ENCODE measurements around the gene CAMK1D. TPM values are rescaled to one million over a fixed set of nuclear protein-coding genes. Genes with fewer than 3 reads are reported as not detected.

Gene CAMK1D
- total and polyA plus RNA-seq, 10 of the 15 experiments (the other 5 are each of a cell fraction or from before 2014, with no cell fraction given), result 2.1 to 35.5 (median 14.7) TPM

DNA sequence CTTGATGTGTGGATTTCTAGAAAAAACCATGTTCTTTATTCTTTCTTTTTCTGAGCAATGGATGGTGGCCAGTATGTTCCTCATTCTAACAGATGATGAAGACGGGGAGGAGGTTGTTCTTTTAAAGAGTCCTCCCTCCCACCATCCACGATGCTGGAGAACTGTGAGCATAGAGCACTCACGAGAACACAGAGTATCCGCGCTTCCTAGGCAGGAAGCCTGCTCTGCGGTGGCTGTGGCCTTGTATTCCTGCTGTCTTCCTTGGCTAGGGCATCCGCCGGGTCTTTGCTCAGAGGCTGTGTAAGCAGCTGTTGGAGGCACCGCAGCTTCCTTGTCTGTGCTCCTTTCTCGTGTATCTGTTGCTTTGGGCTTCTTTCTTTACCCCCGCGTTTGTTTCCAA is 437.9 kb downstream of the CAMK1D start:
- no peak overlapping the region for H3K27ac ChIP-seq (ENCODE audit: control insufficient read depth, insufficient read depth)
- ChIA-PET POLR2A (no interaction called here), RAD21 (ENCODE audit: unreplicated experiment) (no interaction called here)

More for the DNA sequence above, 437.9 kb downstream of the CAMK1D start:
- WGBS (ENCODE audit: insufficient coverage, insufficient replicate concordance, low lambda C conversion rate, missing lambda C conversion rate), result 88% methylated on average over 12 of the region's 12 CpGs
- TF ChIP-seq TCF7 (IDR thresholded peaks at IDR 0.05; ENCODE audit: borderline replicate concordance) (no peak), WRNIP1 (IDR thresholded peaks at IDR 0.05; ENCODE audit: borderline replicate concordance, low read depth, low read length) (no peak), CHD2 (IDR thresholded peaks at IDR 0.05; ENCODE audit: borderline replicate concordance, low read depth, low read length) (no peak), TARDBP (IDR thresholded peaks at IDR 0.05; ENCODE audit: borderline replicate concordance) (no peak), NR2C1 (IDR thresholded peaks at IDR 0.05) (no peak), MYB (IDR thresholded peaks at IDR 0.05; ENCODE audit: borderline replicate concordance, low read depth, low read length) (no peak), RBBP5 (conservative IDR thresholded peaks at IDR 0.05) (no peak), HDAC6 (IDR thresholded peaks at IDR 0.05; ENCODE audit: unreplicated experiment) (no peak), ZNF217 (IDR thresholded peaks at IDR 0.05) (no peak), PML (IDR thresholded peaks at IDR 0.05; ENCODE audit: low read length) (no peak), SREBF1 (IDR thresholded peaks at IDR 0.05; ENCODE audit: low read length) (no peak), TCF12 (IDR thresholded peaks at IDR 0.05; ENCODE audit: low read depth, low read length) (no peak), MXI1 (IDR thresholded peaks at IDR 0.05; ENCODE audit: low read depth, low read length) (no peak), EED (IDR thresholded peaks at IDR 0.05; ENCODE audit: low read depth) (no peak), GATAD2B (conservative IDR thresholded peaks at IDR 0.05; ENCODE audit: low read depth) (no peak), NFXL1 (IDR thresholded peaks at IDR 0.05; ENCODE audit: borderline replicate concordance) (no peak), NRF1 (conservative IDR thresholded peaks at IDR 0.05; ENCODE audit: low read depth, low read length) (no peak), KDM1A (IDR thresholded peaks at IDR 0.05; ENCODE audit: borderline replicate concordance) (no peak)
- TF ChIP-seq, protein P1, sequence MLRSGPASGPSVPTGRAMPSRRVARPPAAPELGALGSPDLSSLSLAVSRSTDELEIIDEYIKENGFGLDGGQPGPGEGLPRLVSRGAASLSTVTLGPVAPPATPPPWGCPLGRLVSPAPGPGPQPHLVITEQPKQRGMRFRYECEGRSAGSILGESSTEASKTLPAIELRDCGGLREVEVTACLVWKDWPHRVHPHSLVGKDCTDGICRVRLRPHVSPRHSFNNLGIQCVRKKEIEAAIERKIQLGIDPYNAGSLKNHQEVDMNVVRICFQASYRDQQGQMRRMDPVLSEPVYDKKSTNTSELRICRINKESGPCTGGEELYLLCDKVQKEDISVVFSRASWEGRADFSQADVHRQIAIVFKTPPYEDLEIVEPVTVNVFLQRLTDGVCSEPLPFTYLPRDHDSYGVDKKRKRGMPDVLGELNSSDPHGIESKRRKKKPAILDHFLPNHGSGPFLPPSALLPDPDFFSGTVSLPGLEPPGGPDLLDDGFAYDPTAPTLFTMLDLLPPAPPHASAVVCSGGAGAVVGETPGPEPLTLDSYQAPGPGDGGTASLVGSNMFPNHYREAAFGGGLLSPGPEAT (IDR thresholded peaks at IDR 0.05; ENCODE audit: low read depth), result no peak
- TF ChIP-seq, protein P2, sequence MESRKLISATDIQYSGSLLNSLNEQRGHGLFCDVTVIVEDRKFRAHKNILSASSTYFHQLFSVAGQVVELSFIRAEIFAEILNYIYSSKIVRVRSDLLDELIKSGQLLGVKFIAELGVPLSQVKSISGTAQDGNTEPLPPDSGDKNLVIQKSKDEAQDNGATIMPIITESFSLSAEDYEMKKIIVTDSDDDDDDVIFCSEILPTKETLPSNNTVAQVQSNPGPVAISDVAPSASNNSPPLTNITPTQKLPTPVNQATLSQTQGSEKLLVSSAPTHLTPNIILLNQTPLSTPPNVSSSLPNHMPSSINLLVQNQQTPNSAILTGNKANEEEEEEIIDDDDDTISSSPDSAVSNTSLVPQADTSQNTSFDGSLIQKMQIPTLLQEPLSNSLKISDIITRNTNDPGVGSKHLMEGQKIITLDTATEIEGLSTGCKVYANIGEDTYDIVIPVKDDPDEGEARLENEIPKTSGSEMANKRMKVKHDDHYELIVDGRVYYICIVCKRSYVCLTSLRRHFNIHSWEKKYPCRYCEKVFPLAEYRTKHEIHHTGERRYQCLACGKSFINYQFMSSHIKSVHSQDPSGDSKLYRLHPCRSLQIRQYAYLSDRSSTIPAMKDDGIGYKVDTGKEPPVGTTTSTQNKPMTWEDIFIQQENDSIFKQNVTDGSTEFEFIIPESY (IDR thresholded peaks at IDR 0.05), result no peak
- FAIRE-seq (no peak), DNase-seq (ENCODE audit: low read depth, low spot score) (no peak), ATAC-seq (no peak)
- no peak overlapping the region for H3K9ac ChIP-seq (ENCODE audit: control insufficient read depth, insufficient read depth, low read length)
- ChIA-PET CTCF (no interaction called here), SMC1A (ENCODE audit: uncharacterized antibody, unreplicated experiment) (no interaction called here)
- H2AFZ ChIP-seq (ENCODE audit: control insufficient read depth, low read depth, low read length), result no peak overlapping the region
- no peaks in the 10 kb centered on the region for H3K79me2 ChIP-seq (ENCODE audit: control insufficient read depth, insufficient read depth, low read length)
- no peaks in the 10 kb centered on the region for H3K9me3 ChIP-seq (replicated peaks; ENCODE audit: control insufficient read depth, insufficient read depth, low read length)
- no peak overlapping the region for H3K4me3 ChIP-seq
- no peaks in the 10 kb centered on the region for H4K20me1 ChIP-seq (ENCODE audit: control insufficient read depth, insufficient read depth)
- H3K36me3 ChIP-seq (ENCODE audit: control insufficient read depth in 2 of 2, insufficient read depth in 2 of 2, low read length in 1 of 2), result no peaks in the 10 kb centered on the region
- no TSS peak for BruUV-seq (replicated peaks)
- no peaks in the 10 kb centered on the region for H3K27me3 ChIP-seq (replicated peaks in 1 of 2; ENCODE audit: control insufficient read depth in 2 of 2, insufficient read depth in 2 of 2, low read length in 1 of 2)
- H3K4me1 ChIP-seq (ENCODE audit: control insufficient read depth, insufficient read depth, low read length), result no peaks in the 10 kb centered on the region
- H3K4me2 ChIP-seq (ENCODE audit: control insufficient read depth, insufficient read depth), result no peak overlapping the region
- intact Hi-C loops (cut with micrococcal nuclease; ENCODE audit: unreplicated experiment) (loop anchor here (10.0 kb wide), 1 partner anchor 118 kb away; no protein-coding TSS in a partner anchor), in situ Hi-C loops (cut with MboI) (no loop called here)

All from GM12878 (cell line).